Measurements from ENCODE around the gene LUC7L3.

DNA sequence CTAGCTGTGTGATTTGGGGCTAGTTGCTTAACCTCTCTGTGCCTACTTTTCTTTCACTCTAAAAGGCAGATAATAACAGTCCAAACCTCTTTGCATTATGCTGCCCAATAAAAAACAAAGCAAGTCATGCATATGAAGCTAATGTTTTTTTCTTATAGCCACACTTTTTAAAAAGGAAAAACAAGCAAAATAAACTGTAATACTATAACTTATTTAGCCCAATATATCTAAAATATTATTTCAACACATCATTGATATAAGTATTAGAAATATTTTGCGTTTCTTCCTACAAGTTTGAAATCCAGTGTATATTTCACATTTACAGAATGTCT is 34.1 kb upstream of the LUC7L3 start:
- TF ChIP-seq POLR2A (IDR thresholded peaks at IDR 0.05; ENCODE audit: insufficient read depth in 1 of 2, low read depth in 2 of 2, low read length in 2 of 2) (no peak), CBX1 (IDR thresholded peaks at IDR 0.05; ENCODE audit: low read depth) (no peak)
- TF ChIP-seq, protein P1, sequence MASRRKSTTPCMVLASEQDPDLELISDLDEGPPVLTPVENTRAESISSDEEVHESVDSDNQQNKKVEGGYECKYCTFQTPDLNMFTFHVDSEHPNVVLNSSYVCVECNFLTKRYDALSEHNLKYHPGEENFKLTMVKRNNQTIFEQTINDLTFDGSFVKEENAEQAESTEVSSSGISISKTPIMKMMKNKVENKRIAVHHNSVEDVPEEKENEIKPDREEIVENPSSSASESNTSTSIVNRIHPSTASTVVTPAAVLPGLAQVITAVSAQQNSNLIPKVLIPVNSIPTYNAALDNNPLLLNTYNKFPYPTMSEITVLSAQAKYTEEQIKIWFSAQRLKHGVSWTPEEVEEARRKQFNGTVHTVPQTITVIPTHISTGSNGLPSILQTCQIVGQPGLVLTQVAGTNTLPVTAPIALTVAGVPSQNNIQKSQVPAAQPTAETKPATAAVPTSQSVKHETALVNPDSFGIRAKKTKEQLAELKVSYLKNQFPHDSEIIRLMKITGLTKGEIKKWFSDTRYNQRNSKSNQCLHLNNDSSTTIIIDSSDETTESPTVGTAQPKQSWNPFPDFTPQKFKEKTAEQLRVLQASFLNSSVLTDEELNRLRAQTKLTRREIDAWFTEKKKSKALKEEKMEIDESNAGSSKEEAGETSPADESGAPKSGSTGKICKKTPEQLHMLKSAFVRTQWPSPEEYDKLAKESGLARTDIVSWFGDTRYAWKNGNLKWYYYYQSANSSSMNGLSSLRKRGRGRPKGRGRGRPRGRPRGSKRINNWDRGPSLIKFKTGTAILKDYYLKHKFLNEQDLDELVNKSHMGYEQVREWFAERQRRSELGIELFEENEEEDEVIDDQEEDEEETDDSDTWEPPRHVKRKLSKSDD (CRISPR knock-in tag; IDR thresholded peaks at IDR 0.05; ENCODE audit: low read depth) = no peak
- TF ChIP-seq, protein P2, sequence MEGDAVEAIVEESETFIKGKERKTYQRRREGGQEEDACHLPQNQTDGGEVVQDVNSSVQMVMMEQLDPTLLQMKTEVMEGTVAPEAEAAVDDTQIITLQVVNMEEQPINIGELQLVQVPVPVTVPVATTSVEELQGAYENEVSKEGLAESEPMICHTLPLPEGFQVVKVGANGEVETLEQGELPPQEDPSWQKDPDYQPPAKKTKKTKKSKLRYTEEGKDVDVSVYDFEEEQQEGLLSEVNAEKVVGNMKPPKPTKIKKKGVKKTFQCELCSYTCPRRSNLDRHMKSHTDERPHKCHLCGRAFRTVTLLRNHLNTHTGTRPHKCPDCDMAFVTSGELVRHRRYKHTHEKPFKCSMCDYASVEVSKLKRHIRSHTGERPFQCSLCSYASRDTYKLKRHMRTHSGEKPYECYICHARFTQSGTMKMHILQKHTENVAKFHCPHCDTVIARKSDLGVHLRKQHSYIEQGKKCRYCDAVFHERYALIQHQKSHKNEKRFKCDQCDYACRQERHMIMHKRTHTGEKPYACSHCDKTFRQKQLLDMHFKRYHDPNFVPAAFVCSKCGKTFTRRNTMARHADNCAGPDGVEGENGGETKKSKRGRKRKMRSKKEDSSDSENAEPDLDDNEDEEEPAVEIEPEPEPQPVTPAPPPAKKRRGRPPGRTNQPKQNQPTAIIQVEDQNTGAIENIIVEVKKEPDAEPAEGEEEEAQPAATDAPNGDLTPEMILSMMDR (CRISPR knock-in tag; IDR thresholded peaks at IDR 0.05) = no peak
